Measurements from ENCODE around the gene SPTBN1.

Gene SPTBN1

DNA sequence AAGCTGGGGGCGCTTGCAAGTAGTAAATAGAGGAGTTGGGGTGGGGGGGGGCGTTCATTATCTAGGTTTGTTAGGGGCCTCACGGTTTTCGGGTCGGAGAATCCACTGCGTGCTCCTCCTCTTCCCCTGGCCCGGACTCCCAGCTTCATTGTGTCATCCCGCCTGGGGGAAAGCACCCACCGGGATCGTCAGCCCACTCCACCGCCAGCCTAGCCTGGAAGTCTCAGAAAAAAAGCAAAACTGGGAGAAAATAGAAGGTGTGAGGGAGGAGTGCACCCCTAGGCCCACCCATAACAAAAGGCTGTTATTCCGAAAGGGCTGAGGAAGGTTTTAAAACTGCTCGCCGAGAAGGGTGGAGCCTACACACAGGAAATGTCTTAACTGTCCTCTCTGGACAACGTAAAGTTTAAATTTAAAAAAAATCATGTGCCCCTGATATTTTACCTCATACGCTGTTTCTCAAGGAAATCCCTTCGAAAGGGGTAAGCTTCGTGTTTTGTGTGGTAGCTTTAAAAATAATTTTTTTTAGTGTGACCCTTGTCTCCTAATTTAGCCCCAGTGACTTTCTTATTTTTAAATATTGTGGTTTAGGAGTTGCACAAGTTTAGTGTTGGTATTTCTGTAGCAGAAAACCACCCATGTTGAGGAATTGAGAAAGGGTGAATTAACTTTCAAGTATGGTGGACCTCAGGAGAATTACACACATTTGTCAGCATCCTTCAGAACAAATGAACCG is 104.2 kb downstream of the SPTBN1 start:
- in situ Hi-C loops (cut with MboI; ENCODE audit: low pct_unique_long_range_greater_than_20kb, low sequenced_read_pairs, unreplicated experiment) = no loop called here
- DNase-seq (ENCODE audit: low spot score) = peak; percentile 82
- TF ChIP-seq, protein P1, sequence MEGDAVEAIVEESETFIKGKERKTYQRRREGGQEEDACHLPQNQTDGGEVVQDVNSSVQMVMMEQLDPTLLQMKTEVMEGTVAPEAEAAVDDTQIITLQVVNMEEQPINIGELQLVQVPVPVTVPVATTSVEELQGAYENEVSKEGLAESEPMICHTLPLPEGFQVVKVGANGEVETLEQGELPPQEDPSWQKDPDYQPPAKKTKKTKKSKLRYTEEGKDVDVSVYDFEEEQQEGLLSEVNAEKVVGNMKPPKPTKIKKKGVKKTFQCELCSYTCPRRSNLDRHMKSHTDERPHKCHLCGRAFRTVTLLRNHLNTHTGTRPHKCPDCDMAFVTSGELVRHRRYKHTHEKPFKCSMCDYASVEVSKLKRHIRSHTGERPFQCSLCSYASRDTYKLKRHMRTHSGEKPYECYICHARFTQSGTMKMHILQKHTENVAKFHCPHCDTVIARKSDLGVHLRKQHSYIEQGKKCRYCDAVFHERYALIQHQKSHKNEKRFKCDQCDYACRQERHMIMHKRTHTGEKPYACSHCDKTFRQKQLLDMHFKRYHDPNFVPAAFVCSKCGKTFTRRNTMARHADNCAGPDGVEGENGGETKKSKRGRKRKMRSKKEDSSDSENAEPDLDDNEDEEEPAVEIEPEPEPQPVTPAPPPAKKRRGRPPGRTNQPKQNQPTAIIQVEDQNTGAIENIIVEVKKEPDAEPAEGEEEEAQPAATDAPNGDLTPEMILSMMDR (IDR thresholded peaks at IDR 0.05; ENCODE audit: extremely low read depth, insufficient read depth, missing control alignments) = no peak

DNA sequence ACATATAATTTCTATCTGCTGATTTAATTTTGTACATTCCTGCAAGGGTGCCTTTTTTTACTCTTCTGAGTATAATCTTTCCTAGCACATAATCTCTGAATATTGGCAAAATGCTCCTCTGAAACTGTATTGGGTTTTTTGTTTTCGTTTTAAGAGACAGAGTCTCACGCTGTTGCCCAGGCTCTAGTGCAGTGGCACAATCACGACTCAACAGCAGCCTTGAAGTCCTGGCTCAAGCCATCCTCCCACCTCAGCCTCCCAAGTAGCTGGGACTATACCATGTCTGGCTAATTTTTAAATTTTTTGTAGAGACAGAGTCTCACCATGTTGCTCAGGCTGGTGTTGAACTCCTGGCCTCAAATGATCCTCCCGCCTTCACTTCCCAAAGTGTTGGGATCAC is 104.9 kb downstream of the SPTBN1 start:
- TF ChIP-seq, protein P1 (IDR thresholded peaks at IDR 0.05; ENCODE audit: extremely low read depth, insufficient read depth, missing control alignments) = no peak
- in situ Hi-C loops (cut with MboI; ENCODE audit: low pct_unique_long_range_greater_than_20kb, low sequenced_read_pairs, unreplicated experiment) = no loop called here
- no peak for DNase-seq (ENCODE audit: low spot score)

DNA sequence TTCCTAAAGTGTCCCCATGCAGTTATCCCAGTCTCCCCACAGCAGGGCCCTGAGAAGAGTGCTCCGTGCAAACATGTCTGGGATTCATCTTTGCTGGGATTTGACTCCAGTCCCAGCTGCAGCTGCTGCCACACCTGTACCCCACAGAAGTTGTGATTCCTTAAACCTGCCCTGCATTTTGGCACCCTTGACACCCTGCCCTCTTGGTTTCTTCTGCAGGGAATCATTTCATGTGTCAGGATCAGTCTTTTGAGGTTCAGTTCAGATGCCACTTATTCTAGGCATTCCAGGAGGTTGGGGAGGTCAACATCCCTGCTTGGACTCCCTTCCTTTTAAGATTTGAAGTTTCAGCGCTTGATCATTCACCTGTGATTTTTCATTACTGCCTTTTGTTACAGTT is 108.3 kb downstream of the SPTBN1 start:
- TF ChIP-seq, protein P1 (IDR thresholded peaks at IDR 0.05; ENCODE audit: extremely low read depth, insufficient read depth, missing control alignments) = no peak
- in situ Hi-C loops (cut with MboI; ENCODE audit: low pct_unique_long_range_greater_than_20kb, low sequenced_read_pairs, unreplicated experiment) = no loop called here
- no peak for DNase-seq (ENCODE audit: low spot score)

DNA sequence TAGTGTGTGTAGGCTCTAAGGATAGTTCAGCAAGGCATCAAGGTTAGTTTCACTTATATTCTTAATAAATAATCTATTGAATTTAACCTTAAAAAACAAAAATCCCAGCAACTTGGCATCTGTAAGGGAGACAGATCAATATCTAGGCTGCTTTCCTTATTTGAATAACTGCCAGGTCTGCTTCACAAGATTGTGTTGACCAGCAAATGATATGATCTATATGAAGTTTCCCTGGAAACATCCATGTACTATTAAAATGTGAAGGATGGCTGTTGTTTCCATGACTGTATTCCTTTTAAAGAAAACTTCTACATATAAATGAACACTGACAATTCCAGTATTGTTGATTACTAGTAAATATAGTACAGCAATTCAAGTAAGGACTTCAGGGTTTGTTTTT is 109.4 kb downstream of the SPTBN1 start:
- TF ChIP-seq, protein P1 (IDR thresholded peaks at IDR 0.05; ENCODE audit: extremely low read depth, insufficient read depth, missing control alignments) = no peak
- no peak for DNase-seq (ENCODE audit: low spot score)
- in situ Hi-C loops (cut with MboI; ENCODE audit: low pct_unique_long_range_greater_than_20kb, low sequenced_read_pairs, unreplicated experiment) = no loop called here

DNA sequence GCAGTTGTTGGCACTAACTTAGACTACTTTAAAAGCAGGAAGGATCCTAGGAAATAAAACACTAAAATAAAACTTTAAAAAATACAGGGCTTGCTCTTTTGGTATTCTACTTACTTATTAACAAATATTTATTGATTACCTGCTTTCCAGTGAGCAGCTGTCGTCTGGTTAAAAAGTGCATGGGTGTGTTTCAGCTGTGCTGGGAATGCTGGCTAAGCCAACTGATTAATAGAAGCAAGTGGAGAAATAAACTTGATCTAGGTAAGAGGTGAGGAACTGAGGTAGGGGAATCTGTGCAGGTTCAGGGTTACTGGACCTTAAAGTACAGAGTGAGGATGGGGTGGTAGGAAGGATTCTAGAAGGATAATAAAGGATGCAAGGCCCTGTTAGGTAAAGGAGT is 110.8 kb downstream of the SPTBN1 start:
- DNase-seq (ENCODE audit: low spot score) = no peak
- in situ Hi-C loops (cut with MboI; ENCODE audit: low pct_unique_long_range_greater_than_20kb, low sequenced_read_pairs, unreplicated experiment) = no loop called here
- TF ChIP-seq, protein P1 (IDR thresholded peaks at IDR 0.05; ENCODE audit: extremely low read depth, insufficient read depth, missing control alignments) = no peak

DNA sequence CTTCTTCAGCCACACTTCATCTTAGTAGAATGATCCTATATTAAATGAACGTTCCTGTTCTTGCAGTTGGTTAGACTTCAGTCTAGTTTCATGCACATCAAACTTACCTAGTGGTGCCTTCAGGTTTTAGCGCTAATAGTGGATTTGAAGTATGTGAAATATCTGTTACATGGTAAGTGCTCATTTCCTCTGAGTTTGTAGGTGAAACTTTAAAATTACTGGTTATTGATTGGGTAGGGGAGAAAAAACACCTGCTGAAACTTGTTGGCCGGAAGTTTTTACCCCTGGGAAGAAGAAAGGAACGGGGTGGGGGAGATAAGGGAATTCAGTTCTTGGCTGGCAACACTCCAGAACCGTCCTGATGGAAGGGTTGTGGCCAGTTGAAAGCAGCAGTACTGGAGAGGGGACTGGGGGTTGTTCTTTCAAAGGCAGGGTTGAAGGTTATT is 112.8 kb downstream of the SPTBN1 start:
- in situ Hi-C loops (cut with MboI; ENCODE audit: low pct_unique_long_range_greater_than_20kb, low sequenced_read_pairs, unreplicated experiment) = no loop called here
- TF ChIP-seq, protein P1 (IDR thresholded peaks at IDR 0.05; ENCODE audit: extremely low read depth, insufficient read depth, missing control alignments) = no peak
- peak; percentile 17 for DNase-seq (ENCODE audit: low spot score)

All from GM13977 (cell line).